ENCODE results near the gene MACROH2A1.

The MACROH2A1 gene

DNA sequence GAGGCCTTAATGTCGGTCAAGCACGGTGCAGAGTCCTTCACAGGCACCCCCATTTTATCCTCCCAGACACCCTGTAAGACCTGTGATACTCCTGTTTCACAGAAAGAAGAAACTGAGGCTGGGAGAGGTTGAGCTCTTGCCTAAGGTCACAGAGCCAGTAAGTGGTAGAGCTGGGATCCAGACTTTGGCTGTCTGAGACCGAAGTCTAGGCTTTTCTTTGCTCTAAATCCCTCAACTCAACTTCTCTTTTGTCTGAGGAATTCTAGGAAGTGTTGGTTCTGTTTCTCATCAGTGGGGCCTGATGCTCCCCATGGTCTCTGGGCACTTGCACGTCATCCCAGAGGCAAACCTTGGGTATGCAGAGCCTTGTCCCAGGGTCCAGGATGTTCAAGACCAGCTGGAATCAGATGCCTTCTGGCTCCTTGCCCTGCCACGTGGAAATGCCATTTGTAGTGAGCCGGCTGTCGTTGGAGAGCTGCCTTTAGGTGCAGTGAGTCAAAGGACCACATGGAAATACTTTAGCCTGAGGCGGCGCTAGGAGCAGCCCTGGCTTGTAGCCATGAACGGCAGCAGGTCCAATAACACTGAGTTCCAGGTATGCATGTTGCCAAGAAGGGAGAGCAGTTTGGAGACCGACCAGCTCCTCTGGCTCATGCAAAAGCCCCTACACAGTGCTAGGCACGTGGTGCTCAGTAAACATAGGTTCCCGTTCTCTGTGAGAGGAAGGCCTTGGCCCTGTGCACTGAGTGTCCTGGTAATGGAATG lies 38.9 kb upstream of the MACROH2A1 start:
- no peaks in the 10 kb centered on the region for H3K9me3 ChIP-seq
- TF ChIP-seq, protein P1, sequence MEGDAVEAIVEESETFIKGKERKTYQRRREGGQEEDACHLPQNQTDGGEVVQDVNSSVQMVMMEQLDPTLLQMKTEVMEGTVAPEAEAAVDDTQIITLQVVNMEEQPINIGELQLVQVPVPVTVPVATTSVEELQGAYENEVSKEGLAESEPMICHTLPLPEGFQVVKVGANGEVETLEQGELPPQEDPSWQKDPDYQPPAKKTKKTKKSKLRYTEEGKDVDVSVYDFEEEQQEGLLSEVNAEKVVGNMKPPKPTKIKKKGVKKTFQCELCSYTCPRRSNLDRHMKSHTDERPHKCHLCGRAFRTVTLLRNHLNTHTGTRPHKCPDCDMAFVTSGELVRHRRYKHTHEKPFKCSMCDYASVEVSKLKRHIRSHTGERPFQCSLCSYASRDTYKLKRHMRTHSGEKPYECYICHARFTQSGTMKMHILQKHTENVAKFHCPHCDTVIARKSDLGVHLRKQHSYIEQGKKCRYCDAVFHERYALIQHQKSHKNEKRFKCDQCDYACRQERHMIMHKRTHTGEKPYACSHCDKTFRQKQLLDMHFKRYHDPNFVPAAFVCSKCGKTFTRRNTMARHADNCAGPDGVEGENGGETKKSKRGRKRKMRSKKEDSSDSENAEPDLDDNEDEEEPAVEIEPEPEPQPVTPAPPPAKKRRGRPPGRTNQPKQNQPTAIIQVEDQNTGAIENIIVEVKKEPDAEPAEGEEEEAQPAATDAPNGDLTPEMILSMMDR (IDR thresholded peaks at IDR 0.05; ENCODE audit: low read depth, low read length) = no peak
- H3K4me3 ChIP-seq (ENCODE audit: low read depth, low read length) = no peak overlapping the region
- no peaks in the 10 kb centered on the region for H3K27me3 ChIP-seq
- DNase-seq = peak; percentile 49
- H3K4me1 ChIP-seq = peaks cover 6% of the 10 kb centered on the region; the same call in 1 of the 2 replicates
- H3K36me3 ChIP-seq = no peaks in the 10 kb centered on the region

DNA sequence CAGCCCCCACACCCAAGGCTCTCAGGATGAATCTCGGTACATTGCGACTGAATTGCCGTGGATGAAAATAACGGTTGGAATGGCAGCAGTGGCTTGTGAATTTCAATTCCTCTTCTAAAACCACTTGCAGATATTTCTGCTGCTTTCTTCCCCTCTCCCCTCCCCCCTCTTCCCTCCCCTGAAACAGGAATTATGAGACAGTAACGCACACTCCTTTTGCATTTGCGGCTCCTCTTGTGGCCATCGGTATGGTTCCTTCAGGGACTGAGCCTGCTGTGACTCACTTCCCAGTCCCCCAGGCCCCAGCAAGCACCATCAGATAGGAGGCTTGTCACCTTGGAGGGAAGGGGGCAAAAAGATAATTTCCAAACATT lies 38.4 kb upstream of the MACROH2A1 start:
- TF ChIP-seq, protein P1 (IDR thresholded peaks at IDR 0.05; ENCODE audit: low read depth, low read length) = no peak
- Histone ChIP-seq H3K4me3 (ENCODE audit: low read depth, low read length) (no peak overlapping the region), H3K27me3 (no peaks in the 10 kb centered on the region), H3K9me3 (no peaks in the 10 kb centered on the region), H3K36me3 (no peaks in the 10 kb centered on the region), H3K4me1 (peaks cover 6% of the 10 kb centered on the region; the same call in 1 of the 2 replicates)
- DNase-seq = no peak

DNA sequence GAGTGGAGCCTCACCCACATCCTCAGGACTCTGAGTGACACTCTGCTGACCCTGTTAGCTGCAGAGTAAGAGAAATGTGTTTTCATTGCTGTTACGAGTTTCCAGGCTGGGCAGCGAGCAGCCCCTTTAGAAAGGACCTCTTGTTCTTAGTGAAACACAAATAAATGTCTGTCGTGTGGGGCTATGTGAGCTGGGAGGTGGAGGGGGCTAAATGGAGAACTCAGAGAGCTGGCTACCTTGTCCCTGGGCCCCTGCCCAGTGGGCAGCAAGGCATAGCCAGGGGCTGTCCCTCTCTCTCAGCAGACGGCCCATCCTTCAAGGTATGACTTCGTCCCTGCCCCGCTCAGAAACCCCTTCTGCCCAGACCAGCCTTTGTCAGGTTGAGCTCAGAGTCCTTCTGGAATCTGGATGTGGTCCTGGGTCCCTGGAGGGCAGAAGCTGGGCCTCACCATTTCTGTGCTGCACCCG lies 38.0 kb upstream of the MACROH2A1 start:
- TF ChIP-seq, protein P1 (IDR thresholded peaks at IDR 0.05; ENCODE audit: low read depth, low read length) = no peak
- no peaks in the 10 kb centered on the region for H3K9me3 ChIP-seq
- H3K4me3 ChIP-seq (ENCODE audit: low read depth, low read length) = no peak overlapping the region
- no peaks in the 10 kb centered on the region for H3K27me3 ChIP-seq
- H3K4me1 ChIP-seq = peaks cover 6% of the 10 kb centered on the region; the same call in 1 of the 2 replicates
- DNase-seq = no peak
- no peaks in the 10 kb centered on the region for H3K36me3 ChIP-seq

DNA sequence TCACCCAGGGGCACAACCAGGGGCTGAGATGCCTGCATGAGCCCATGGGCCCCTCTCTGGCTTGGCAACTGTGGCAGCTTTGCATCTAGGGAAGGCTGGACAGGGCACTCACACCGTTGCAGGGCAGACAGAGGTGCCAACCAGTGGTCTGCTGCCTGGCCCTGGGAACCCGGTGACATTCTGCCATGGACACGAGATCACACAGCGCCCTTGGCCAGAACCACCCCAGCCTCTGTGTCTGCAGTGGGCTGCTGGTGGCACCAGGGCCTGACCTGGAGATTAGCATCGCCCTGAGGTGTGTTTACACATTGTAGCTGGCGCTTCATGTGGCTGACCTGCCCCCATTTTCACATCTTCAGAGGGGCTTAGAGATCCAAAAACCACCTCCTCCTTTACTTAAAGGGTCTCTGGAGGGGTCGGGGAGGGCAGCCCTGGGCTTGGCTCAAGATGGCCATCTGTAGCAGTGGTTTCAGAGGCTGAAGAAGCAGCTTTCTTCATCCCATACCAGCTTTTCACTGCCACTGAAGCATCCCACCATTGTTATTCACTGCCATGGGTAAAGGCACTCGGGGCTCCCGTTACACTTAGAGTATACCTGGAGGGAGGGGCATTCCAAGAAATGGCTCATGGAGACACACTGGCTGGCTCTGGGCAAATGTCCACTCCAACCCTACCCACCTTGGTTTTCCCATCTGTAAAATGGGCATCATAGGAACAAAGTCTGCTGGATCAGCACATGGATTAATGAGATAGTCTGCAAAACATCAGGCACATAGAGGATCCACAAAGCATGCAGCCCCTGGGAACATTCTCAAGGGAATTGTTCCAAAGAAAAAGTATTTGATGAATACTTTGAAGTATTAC lies 36.7 kb upstream of the MACROH2A1 start:
- H3K9me3 ChIP-seq = no peaks in the 10 kb centered on the region
- TF ChIP-seq, protein P1 (IDR thresholded peaks at IDR 0.05; ENCODE audit: low read depth, low read length) = no peak
- no peak for DNase-seq

GRCh38 chr5:135434591-135435466 lies 35.8 kb upstream of the MACROH2A1 start:
- no peak for DNase-seq
- Histone ChIP-seq H3K4me1 (peaks cover 1% of the 10 kb centered on the region; the same call in 1 of the 2 replicates), H3K9me3 (no peaks in the 10 kb centered on the region), H3K36me3 (no peaks in the 10 kb centered on the region), H3K4me3 (ENCODE audit: low read depth, low read length) (no peak overlapping the region), H3K27me3 (no peaks in the 10 kb centered on the region)
- TF ChIP-seq, protein P1 (IDR thresholded peaks at IDR 0.05; ENCODE audit: low read depth, low read length) = no peak

More for the DNA sequence above, 36.7 kb upstream of the MACROH2A1 start:
- Histone ChIP-seq H3K4me3 (ENCODE audit: low read depth, low read length) (no peak overlapping the region), H3K4me1 (peaks cover 6% of the 10 kb centered on the region; the same call in 1 of the 2 replicates), H3K36me3 (no peaks in the 10 kb centered on the region), H3K27me3 (no peaks in the 10 kb centered on the region)

All from BE2C (cell line).